Fibroblast of villous mesenchyme (primary cell): Measurements from ENCODE around the gene YEATS2. TPM values are rescaled to one million over a fixed set of nuclear protein-coding genes. Genes with fewer than 3 reads are reported as not detected.

Experiments
- DNase-seq: peaks from one replicate; pipeline ENCODE4 v3.0.0-alpha.2; 2010; ENCODE audit warnings: low read depth
- H3K4me3 ChIP-seq: 2 replicates; pipeline ENCODE4 v1.5.1; 2011; ENCODE audit warnings: low read depth, mild to moderate bottlenecking, low read length
- total RNA-seq: library from RNA; depleted of rRNA; stranded (reverse); fragments of >200 nt; gene quantifications from 2 replicates; pipeline ENCODE4 v1.2.3, GENCODE V29; 2012
- TF ChIP-seq, protein P1 (sequence below): IDR thresholded peaks from 2 replicates; pipeline ENCODE4 v1.5.1; 2012; ENCODE audit warnings: low read depth, mild to moderate bottlenecking, low read length; ENCODE audit not compliant: insufficient read depth

YEATS2 gene
- total RNA-seq, 1 donor, result 57.0 TPM

DNA sequence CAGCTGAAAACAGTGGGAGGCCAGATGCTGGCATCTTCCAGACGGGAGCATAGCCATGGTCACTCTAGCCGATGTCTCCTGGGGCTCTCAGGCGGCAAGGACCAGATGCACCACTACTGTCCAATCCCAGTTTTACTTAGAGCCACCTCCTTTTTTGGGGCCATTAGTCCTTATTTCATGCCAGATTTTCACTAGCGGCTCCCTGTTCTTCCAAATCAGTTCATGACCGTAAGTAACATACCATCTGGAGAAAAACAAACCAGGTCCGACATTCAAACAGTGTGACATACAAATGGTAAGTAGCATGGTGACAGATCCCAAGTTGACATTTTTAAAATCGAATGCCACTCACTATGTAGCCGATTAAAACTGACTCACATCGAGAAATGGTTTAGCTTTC is 131.9 kb downstream of the YEATS2 start:
- TF ChIP-seq, protein P1, sequence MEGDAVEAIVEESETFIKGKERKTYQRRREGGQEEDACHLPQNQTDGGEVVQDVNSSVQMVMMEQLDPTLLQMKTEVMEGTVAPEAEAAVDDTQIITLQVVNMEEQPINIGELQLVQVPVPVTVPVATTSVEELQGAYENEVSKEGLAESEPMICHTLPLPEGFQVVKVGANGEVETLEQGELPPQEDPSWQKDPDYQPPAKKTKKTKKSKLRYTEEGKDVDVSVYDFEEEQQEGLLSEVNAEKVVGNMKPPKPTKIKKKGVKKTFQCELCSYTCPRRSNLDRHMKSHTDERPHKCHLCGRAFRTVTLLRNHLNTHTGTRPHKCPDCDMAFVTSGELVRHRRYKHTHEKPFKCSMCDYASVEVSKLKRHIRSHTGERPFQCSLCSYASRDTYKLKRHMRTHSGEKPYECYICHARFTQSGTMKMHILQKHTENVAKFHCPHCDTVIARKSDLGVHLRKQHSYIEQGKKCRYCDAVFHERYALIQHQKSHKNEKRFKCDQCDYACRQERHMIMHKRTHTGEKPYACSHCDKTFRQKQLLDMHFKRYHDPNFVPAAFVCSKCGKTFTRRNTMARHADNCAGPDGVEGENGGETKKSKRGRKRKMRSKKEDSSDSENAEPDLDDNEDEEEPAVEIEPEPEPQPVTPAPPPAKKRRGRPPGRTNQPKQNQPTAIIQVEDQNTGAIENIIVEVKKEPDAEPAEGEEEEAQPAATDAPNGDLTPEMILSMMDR, result no peak
- no peak for DNase-seq
- no peak overlapping the region for H3K4me3 ChIP-seq

DNA sequence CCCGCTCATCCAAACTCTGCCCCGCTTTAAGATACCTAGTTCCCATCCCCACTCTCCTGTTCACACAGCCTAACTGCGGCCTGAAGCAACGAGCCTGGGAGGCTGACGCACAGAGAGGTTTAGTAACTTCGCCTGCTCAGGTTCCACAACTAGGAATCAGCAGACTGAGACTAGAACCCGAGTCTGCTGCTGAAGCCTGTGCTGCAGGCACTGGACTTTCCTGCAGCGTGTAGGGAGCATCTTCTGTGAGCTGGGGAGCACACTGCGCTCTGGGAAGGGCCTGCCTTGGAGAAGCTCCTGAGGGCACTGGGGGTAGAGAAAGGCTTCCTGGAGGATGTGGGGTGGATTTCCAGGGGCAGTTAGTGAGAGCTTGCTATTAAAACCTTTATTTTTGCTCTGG is 132.6 kb downstream of the YEATS2 start:
- TF ChIP-seq, protein P1, result no peak
- no peak overlapping the region for H3K4me3 ChIP-seq
- no peak for DNase-seq

DNA sequence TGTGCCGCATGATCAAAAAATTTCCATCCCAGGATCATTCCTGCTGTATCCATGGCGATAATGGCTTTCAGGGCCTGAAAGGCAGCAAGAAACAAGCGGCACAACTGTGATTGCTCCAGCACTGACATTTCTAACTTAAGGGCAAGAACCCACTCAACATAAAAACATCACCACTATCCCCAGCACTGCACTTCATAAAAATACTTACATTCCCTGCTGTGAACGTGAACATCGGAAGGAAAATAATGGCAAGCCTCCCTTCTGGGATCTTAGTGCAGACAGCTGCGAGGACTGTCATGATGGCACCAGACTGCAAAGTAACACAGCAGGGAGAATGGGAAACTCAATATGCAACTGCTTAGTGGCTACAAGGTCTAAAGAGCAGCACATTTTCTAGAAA is 135.9 kb downstream of the YEATS2 start:
- H3K4me3 ChIP-seq, result no peak overlapping the region
- TF ChIP-seq, protein P1, result no peak
- no peak for DNase-seq

DNA sequence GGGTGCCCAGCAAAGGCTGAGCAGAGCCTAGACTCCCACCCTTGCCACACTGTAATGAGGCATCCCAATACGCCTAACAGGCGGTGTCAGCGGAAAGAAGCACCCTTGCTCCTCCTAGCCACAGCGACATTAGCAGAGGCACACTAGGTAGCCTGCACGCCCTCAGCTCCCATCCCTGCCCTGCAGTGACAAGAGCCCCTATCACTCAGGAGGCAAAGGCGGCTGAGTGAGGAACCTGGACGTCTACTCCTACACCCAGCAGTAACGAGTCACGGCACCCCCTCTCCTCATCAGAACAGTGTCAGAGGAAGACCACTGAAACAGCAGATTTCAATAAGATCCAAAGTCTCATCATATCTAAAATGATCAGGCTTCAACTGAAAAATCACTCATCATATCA is 139.8 kb downstream of the YEATS2 start:
- H3K4me3 ChIP-seq, result no peak overlapping the region
- TF ChIP-seq, protein P1, result no peak
- no peak for DNase-seq

DNA sequence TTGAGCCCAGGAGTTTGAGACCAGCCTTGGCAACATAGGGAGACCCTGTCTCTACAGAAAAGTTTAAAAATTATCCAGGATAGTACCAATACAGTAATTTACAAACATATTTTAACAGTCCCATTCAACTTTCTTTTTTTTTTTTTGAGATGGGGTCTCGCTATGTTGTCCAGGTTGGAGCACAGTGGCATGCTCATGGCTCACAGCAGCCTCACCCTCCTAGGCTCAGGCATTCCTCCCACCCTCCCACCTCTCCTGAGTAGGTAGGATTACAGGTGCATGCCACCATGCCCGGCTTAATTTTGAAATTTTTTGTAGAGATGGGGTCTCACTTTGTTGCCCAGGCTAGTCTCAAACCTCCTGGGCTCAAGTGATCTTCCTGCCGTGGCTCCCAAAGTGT is 140.3 kb downstream of the YEATS2 start:
- no peak overlapping the region for H3K4me3 ChIP-seq
- no peak for DNase-seq
- TF ChIP-seq, protein P1, result no peak

DNA sequence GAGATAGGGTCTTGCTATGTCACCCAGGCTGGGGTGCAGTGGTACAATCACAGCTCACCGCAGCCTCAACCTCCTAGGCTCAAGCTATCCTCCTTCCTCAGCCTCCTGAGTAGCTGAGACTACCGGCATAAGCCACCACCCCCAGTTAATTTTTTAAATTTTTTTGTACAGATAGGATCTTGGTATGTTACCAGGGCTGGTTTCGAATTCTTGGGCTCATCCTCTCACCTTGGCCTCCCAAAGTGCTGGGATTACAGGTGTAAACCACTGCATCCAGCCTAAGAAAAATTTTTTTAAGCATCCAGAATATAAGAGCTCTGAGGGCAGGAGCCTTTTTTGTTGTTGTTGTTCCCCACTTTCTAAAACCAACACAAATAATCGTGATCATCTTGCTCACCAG is 142.2 kb downstream of the YEATS2 start:
- no peak overlapping the region for H3K4me3 ChIP-seq
- TF ChIP-seq, protein P1, result no peak
- no peak for DNase-seq

DNA sequence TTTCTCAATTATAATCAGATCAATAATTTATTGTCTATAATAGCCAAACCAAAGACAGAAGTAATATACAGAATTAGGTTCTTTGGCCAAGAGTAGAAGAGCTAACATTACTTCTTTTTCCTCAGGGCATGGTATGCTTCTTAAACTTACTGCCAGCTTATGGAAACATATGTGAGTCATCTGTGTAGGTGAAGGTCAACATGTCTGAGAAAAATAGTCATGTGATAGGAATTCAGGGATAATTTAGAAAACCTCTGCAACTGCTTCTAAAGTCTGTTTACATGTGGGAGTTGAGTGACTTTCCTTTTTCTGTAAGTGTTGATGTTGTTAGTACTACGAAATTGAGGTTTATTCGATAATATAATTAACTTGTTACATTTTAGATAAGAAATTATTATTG is 147.0 kb downstream of the YEATS2 start:
- DNase-seq, result peak; percentile 83
- H3K4me3 ChIP-seq, result no peak overlapping the region
- TF ChIP-seq, protein P1, result no peak
